GM21360 (cell line): ENCODE results near the gene FBXO48.

ENCODE experiments used
- ATAC-seq: cut with Tn5 transposase; IDR thresholded peaks from one replicate; pipeline ENCODE4 v1.9.1; 2021; ENCODE audit warnings: mild to moderate bottlenecking, moderate library complexity; ENCODE audit not compliant: unreplicated experiment

Gene FBXO48, protein sequence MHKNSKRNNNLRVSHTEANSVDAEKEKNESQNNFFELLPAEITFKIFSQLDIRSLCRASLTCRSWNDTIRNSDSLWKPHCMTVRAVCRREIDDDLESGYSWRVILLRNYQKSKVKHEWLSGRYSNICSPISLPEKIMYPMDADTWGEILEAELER

DNA sequence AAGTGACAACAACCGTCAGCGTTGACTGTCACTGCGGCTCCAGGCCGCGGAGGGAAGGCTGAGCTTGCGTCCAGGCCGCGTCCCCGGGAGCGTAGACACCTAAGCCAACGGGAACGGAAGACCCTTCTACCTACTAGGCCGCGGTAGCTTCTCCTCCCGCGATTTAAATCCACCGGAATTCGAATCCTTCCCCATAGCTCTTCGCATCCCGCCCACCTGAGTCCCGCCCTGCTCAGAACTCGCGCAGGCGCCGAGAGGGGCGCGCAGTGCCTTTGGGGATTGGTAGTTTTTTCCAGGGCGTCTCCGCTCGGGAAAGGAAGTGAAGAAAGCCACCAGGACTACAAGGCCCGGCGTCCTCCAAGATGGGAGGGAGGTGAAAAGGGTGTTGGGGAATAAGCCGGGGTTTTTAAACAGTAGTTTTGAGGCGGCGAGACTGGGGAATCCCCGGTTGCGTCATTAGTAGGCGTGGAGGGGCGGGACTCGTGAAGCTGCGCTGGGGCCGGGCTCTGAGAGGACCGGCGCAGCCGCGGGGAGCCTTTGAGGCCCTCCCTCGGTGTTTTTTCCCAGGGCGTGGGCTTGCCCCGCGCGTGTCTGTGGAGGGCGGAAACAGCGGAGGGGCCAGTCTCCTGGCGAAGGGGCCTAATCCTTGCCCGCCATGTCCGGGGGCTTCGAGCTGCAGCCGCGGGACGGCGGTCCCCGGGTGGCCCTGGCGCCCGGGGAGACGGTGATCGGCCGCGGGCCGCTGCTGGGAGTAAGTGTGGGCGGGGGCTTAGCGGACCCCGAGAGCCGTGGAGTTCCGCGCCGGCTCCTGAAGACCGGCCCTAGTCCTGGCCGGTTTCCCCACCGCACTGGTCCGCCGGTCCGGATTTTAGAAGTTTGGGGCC, at the start of gene FBXO48, which contains the start of gene APLF:
FBXO48 (minus strand) TSS at position 218 of the 884 bp plus-strand sequence. CDS start 2,149 bp downstream, outside the sequence.
APLF (plus strand) TSS at position 509 of the 884 bp plus-strand sequence; CDS start at position 656, 147 bp downstream.
- peak; percentile 91 for ATAC-seq

DNA sequence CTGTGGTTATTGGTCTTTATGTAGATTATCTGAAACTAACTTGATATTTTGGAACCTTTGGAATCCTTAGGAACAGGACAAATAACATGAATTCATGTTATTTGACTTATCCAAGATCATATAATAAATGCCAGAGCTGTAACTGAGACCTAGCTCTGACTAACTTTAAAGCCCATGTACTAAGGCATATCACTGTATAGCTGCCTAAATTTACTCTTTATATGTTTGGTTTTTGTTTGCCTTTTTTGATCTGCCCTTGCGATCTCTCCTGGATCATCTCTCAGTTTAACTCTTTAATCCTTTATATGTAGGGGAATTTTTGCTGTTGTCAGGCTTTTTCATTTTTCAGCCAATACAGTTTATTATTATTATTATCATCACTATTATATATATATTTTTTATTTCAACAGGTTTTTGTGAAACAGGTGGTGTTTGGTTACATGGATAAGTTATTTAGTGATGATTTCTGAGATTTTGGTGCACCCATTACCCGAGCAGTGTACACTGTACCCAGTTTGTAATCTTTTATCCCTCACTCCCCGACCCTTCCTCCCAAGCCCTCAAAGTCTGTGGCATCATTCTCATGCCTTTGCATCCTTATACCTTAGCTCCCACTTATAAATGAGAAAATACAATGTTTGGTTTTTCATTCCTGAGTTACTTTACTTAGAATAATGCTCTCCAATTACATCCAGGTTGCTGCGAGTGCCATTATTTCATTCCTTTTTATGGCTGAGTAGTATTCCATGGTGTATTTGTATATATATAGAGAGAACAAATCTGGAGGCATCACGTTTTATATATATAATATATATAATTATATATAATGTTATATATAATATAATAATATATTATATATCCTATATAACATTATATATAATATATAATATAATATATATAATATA, 49.2 kb upstream of the FBXO48 start:
- ATAC-seq = no peak

DNA sequence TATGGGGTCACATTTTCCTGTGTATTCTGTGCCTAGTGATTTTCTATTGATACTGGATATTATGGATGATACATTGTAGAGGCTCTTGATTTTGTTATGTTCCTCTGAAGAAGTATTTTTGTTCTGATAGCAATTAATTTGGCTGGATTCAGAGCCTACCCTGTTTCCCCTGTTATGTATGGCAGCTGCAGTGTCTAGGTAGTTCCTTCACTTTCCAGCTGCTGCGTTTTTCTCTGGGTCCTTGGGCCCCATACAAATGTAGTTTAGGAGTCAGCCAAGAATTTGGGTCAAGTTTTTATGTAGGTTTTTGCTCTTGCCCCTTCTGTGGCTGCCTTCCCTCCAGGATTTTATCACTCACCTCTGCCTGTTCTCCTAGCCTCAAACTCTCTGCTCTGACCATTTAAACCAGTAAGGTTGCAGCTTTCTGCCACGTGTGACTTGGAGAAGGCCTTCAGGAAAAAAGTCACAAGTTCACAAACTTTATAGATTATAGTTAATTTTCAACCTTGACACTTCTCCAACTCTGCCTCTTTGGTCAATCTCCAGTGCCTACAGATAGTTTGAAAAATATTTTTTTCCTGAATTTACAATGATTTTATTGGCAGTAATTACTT, 47.3 kb upstream of the FBXO48 start:
- no peak for ATAC-seq

DNA sequence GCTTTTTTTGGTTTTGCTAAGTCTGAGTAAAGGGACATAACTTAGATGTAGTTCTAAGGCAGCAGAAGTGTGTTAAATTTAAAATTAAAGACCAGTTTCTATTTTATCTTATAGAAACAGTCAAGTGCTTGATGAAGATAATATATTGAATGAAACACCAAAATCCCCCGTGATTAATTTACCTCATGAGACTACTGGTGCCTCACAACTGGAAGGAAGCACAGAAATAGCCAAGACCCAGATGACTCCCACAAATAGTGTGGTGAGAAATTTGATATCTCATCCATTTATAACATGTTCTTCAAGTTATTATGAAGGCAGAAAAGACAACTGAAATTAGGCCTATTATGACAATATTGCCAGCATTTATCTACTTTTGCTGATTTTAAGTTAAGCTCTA, 45.9 kb upstream of the FBXO48 start:
- no peak for ATAC-seq

DNA sequence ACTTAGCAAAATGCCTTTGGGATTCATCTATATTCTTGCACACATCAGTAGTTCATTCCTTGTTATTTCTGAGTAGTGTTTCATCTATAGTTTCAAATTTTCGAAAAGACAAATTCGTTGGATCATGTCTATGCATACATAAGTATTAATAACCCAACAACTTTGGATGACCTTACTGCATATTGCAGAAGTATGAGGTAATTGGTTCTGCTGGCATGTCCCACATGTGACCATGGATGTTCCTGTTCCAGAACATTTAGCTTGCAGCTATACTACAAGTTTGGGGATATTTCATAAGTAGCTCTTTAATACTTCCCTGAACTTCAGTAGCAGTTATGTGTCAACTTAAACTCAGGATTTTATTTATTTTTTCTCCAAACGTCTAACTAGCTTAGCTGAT, 45.2 kb upstream of the FBXO48 start:
- no peak for ATAC-seq

DNA sequence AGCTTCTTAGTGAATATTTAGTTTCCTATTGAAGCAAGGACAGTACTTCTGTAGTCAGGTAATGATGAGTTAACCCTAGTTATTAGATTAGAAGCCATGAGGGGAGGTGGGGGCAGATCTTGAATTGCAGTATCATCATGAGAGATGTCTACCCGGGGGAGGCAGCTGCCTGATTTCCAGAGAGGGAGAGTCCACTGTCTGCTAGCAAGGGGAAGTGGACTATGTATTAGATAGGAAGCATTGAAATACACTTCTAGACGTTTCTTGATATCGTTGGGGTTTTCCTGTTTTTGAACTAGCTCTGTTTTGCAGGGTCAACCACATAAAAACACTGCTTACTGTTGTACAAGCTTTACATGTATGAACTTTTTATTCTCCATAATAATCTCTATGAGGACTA, 39.1 kb upstream of the FBXO48 start:
- ATAC-seq = no peak

DNA sequence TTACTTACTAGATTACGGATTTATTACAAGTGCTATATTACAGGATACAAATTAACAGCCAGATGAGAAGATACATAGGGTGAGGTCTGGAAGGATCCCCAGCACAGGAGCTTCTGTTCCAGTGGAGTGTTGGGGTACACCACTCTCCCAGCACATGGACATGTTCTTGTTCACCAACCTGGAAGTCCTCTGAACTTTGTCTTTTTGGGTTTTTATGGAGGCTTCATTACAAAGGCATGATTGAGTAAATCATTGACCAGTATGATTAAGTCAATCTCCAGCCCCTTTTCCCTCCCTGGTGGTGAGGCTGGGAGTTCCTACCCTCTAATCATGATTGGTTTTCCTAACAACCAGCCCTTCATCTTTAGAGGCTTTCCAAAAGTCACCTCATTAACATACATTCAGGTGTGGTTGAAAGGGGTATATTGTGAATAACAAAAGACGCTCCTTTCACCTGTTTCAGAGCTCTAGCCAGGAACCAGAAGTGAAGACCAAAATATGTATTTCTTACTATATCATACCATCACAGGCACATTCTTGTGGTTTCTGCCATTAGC, 38.6 kb upstream of the FBXO48 start:
- ATAC-seq = no peak

DNA sequence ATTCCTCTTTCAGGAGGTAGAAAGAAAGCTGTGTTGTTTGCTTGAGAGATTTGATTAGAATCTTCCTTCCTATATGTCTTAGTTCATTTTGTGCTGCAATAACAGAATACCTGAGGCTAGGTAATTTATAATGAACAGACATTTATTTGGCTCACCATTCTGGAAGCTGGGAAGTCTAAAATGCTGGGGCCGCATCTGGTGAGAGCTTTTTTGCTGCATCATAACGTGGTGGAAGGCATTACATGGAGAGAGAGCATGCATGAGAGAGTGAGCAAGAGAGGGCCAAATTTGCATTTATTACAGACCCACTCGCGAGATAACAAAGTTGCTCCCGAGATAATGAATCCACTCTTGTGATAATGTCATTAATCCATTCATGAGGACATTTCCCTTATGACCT, 34.7 kb upstream of the FBXO48 start:
- no peak for ATAC-seq

DNA sequence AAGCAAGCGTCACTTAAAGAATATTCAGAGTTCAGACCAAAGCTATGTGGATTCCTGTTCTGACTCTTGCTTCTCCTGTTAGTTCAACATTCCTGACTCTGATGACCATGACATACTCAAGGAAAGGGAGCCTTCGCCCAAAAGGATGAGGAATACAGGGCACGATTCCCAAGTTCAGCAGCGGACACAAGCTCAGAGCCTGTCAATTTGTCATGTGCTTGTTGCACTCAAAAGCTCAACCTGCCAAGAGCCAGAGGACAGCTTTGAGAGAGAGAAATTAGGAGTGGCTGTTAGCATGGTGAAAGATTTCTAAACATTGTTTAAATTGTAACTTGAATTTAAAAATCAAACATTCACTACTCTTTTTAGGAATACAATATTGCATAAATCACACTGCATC, 33.6 kb upstream of the FBXO48 start:
- no peak for ATAC-seq

DNA sequence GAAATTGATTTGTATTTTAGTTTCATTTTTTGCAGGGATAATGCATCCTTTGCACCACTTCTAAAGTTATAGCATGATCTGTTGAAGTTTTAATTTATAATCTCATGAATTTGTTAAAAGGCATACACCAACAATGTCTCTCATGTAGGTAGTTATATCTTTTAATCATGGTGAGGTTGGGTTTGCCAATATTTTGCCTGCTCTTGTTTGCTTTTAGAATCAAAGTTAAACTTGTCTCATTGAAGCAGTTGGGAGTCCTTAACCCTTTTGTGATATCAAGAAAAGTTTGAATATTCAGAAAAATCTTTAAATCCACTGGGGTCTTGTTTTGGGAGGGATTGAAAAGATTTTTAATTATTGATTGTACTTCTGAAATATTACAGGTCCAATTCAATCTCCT, 32.0 kb upstream of the FBXO48 start:
- no peak for ATAC-seq

DNA sequence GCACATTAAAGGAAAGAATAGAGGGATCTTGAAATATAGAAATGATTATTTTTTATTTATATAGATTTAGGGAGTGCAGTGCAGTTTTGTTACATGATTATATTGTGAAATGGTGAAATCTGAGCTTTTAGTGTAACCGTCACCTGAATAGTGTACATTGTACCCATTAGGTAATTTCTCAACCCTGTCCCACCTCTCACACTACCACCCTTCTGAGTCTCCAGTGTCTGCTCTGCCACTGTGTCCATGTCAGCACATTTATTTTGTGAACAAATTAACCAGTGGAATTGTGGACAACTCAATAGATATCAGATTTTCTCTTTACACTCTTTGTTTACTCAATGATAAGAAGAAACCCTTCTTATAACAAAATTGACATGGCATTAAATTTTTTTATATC, 24.5 kb upstream of the FBXO48 start:
- ATAC-seq = no peak

DNA sequence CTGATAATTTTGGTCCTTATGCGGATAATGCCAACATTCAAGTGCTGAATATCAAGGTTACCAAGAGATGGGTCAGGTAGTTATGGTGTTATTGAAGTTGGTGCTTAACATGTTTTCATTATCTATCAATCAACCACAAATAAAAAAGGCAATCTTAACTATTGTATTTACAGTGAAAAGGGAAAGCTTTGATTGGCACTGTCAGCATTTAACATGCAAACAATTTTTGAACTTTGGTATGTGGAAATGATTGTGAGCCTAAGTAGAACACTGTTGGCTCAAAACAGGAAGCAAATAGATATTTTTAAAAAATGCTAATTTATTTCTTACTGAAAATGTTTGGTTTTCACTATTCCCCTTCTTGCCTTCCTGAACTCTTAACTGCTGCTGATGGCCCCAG, 22.2 kb upstream of the FBXO48 start:
- no peak for ATAC-seq

DNA sequence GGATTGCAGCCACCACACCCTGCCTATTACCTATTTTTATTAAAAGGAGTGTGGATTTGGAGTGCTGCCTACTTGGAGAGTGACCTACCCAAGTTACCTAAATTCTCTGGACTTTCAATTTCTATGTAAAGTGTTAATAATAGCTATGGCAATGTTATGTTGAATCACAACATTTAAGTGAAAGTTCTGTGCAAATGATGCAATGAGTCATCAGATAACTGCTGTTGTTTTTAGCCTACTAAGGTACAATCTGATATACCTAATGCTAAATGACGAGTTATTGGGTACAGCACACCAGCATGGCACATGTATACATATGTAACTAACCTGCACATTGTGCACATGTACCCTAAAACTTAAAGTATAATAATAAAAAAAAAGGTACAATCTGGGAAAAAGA, 21.5 kb upstream of the FBXO48 start:
- peak; percentile 83 for ATAC-seq

DNA sequence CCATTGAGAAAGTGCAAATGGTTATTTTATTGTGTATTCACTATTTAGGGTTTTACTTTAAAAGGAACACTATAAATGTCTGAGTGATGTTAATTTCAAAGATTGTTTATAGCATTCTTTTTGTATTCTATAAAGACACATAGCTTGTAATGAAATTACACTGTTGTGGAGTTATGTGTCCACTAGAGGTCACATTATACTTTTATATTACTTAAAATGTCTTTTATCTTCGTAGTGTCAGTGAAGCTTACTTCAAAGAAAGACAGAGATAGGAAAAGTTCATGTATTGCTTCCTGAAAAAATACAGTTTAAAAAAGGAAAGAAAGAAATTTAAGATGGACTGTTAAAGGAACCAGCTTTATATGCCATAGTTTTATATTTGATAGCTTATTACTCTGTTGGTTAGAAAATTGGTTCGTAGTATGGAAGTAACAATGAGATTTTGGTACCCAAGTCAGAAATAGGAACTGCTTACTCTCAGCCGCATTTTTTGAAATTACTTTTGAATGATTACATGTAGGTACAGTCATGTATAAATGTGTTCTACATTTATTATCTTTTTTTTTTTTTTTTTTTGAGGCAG, 20.8 kb upstream of the FBXO48 start:
- no peak for ATAC-seq

DNA sequence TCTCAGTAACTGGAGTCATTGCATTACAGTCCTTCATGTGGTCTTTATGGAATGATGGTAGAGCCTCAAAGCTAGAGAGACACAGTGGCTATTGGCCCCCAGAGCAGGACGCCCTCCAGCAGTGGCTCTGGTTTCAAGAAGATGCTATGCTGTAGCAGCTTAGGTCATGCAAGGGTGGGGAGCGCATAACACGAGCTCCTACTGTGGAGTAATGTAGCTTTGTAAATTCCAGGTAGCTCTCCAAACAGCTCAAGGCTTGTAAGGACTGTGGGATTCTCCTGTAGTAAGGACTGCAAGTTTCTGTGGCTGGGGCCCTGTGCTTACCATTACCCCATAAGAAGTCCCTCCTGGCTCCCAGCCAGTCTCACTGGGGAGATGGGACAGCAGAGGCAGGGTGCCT, 15.9 kb upstream of the FBXO48 start:
- no peak for ATAC-seq

DNA sequence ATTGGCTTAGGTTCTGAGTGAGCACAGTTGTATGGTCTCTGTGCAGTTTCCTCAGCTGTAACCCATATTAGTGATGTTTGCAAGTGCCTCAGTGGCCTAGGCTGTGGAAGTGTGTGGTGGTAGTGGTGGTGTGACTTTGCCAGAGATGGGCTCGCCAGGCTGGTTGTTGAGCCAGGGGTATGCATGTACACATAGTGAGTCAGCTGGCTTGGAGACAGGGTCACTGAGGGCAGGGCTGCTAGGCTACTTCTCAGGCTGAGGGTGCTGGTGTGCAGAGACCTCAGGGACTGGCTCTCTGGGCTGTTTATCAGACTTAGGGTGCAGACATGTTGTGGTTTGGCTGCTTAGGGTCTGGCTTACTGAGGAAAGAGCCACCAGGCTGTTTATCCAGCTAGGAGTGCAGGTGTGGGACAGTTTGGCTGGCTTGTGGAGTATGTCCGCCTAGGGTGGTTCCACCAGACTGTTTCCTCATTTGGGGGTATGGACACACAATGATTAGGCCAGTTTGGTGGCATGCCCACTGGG, 15.3 kb upstream of the FBXO48 start:
- no peak for ATAC-seq

DNA sequence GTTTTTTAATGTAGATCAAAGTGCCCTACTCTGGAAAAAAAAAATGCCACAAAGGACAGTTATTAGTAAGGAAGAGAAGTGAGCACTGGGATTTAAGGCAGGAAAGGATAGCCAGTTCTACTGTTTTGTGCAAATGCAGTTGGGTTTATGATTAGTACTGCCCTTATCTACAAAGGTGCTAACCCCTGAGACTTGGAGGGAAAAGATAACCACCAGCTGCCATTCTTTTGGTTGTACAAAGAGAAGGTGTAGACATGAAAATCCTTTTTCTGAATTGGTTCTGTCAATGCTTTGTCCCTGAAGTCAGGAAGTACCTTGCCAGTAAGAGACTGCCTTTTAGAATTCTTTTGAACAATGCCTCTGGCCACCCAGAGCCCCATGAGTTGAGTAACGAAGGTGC, 11.6 kb upstream of the FBXO48 start:
- ATAC-seq = no peak

DNA sequence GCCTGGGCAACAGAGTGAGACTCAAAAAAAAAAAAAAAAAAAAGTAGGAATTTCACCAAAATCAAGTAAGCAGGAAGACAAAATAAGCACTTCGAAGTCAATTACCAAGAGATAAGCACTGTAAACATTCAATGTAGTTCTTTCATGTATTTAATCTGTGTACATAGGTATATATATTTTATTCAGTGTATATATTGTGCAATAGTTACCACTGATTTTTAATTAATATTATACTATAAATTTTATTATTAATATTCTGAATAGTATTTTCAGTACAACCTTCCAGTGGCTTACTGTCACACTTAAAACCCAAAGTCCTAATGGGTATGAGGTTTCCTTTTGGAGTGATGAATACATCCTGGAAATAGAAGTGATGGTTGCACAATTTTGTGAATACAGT, 9.4 kb upstream of the FBXO48 start:
- no peak for ATAC-seq

DNA sequence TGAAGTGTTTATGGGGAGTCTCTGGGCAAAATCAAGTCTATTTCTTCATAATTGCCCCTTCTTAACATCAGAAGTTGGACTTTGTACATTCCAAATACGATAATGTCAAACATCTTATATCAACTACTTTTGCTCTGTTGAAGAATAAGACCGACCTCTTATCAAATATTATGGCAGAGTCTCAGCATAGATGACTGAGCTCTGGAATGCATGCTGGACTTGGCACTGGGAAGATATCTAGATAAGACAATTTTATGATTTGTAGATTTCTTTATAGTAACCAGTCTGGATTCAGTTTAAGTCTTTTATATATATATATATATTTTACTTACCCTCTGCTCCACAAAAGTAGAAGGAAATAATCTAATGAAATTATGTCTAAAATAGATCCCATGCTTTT, 8.5 kb upstream of the FBXO48 start:
- ATAC-seq = no peak

DNA sequence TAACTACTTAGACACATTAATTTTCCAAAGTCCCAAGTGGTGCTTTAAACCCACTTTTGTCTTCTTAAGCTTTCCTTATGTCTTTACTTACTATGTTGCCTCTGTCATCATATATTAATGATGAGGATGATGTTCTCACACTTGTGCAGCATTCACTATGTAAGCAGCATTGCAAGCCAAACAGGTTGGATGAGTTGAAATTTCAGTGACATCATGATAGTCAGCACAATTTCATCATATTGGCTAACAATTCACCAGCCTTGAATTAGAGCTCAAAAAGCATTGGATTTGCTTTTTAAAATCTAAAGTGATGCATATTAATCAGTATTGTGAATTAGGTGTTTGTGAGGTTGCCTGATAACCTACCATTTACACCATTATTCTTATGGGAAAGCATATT, 8.0 kb upstream of the FBXO48 start:
- no peak for ATAC-seq
